ENCODE data around the gene PILRA. TPM values are rescaled to one million over a fixed set of nuclear protein-coding genes. Genes with fewer than 3 reads are reported as not detected.

Gene PILRA
- polyA plus RNA-seq, 1 of the 3 experiments (the other 2 are of a cell fraction): 0.89 TPM

DNA sequence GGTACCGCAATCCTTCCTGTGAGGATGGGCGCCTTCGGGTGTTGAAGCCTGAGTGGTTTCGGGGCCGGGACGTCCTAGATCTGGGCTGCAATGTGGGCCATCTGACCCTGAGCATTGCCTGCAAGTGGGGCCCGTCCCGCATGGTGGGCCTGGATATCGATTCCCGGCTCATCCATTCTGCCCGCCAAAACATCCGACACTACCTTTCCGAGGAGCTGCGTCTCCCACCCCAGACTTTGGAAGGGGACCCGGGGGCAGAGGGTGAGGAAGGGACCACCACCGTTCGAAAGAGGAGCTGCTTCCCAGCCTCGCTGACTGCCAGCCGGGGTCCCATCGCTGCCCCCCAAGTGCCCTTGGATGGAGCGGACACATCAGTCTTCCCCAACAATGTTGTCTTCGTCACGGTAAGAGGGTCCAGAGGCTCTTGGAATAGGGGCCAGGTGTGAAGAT is 58.0 kb downstream of the PILRA start:
- Histone ChIP-seq H4K20me1 (ENCODE audit: insufficient read depth) (peaks cover 13% of the 10 kb centered on the region), H3K9me3 (no peaks in the 10 kb centered on the region), H3K36me3 (replicated peaks in 1 of 2; ENCODE audit: control insufficient read depth in 1 of 2, insufficient read depth in 2 of 2, low read length in 1 of 2) (peaks cover 41 to 43% of the 10 kb centered on the region in 2 experiments), H3K4me2 (peak overlapping the region; percentile 97), H3K9me2 (no peaks in the 10 kb centered on the region), H3K4me3 (ENCODE audit: low read depth in 2 of 2, low read length in 1 of 2) (peak overlapping the region; percentile 78 to 95; a peak in 3 of 4 replicates), H3K27ac (ENCODE audit: low read depth in 2 of 2, low read length in 1 of 2) (peak overlapping the region in 1 of 2 experiments; percentile 99; a peak in 1 of 4 replicates), H3F3A (replicated peaks; ENCODE audit: insufficient read depth) (peaks cover 17% of the 10 kb centered on the region), H3K4me1 (ENCODE audit: control insufficient read depth in 1 of 2, insufficient read depth in 2 of 2, low read depth in 1 of 2, low read length in 1 of 2) (peaks cover 23 to 49% of the 10 kb centered on the region in 2 experiments; a peak in 3 of 4 replicates), H3K27me3 (ENCODE audit: insufficient read depth) (no peaks in the 10 kb centered on the region), H3K79me2 (ENCODE audit: insufficient read depth) (peaks cover 63% of the 10 kb centered on the region), H2AFZ (ENCODE audit: low read depth) (no peak overlapping the region), H3K9ac (peak overlapping the region; percentile 99)
- ChIA-PET POLR2A (interaction anchor here (0.6 kb wide), 1 partner anchor 18 kb away, joined by 3 read pairs; no protein-coding TSS in a partner anchor), CTCF (interaction anchor here (0.9 to 1.4 kb wide), 3 partner anchors 19 to 260 kb away, joined by 3 to 6 read pairs (median 3); no protein-coding TSS in a partner anchor)
- DNase-seq: no peak
- 97% methylated on average over 23 of the region's 23 CpGs for WGBS (ENCODE audit: low lambda C conversion rate)
- TF ChIP-seq POLR2AphosphoS5 (IDR thresholded peaks at IDR 0.05; ENCODE audit: low read depth, low read length) (no peak), CHD2 (IDR thresholded peaks at IDR 0.05; ENCODE audit: low read length, partially characterized antibody) (no peak), RCOR1 (IDR thresholded peaks at IDR 0.05; ENCODE audit: low read length) (no peak), TAF1 (IDR thresholded peaks at IDR 0.05; ENCODE audit: borderline replicate concordance, low read depth, low read length) (no peak), TEAD4 (IDR thresholded peaks at IDR 0.05; ENCODE audit: borderline replicate concordance, insufficient read depth) (no peak)
- TF ChIP-seq, protein P1, sequence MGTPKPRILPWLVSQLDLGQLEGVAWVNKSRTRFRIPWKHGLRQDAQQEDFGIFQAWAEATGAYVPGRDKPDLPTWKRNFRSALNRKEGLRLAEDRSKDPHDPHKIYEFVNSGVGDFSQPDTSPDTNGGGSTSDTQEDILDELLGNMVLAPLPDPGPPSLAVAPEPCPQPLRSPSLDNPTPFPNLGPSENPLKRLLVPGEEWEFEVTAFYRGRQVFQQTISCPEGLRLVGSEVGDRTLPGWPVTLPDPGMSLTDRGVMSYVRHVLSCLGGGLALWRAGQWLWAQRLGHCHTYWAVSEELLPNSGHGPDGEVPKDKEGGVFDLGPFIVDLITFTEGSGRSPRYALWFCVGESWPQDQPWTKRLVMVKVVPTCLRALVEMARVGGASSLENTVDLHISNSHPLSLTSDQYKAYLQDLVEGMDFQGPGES (IDR thresholded peaks at IDR 0.05; ENCODE audit: low read depth, low read length): no peak

DNA sequence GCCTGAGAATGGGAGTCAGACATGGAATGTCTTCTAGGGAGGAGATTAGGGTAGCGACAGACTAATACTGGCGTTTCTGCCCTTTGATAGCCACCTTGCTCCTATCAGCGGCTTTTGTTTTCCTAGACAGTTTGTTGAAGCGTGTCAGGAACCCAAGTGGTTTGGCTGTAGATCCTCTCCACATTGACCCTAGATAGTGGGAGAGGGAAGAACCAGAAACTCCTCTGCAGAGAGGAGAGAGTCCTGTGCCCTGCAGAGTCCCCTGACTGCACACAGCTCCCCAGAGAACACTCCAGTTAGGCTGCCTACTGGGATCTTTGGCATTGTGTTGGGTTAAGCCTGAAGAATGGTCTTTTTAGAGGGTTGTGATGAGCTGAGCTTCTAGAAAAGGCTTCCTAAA is 58.8 kb downstream of the PILRA start:
- CTCF ChIA-PET: interaction anchor here (1.0 to 1.4 kb wide), 3 partner anchors 201 to 273 kb away, joined by 3 read pairs; no protein-coding TSS in a partner anchor
- peaks cover 23 to 51% of the 10 kb centered on the region in 2 experiments; a peak in 3 of 4 replicates for H3K4me1 ChIP-seq (ENCODE audit: control insufficient read depth in 1 of 2, insufficient read depth in 2 of 2, low read depth in 1 of 2, low read length in 1 of 2)
- peak overlapping the region; percentile 6 to 78; a peak in 2 of 4 replicates for H3K4me3 ChIP-seq (ENCODE audit: low read depth in 2 of 2, low read length in 1 of 2)
- no peaks in the 10 kb centered on the region for H3K9me3 ChIP-seq
- H3K4me2 ChIP-seq: peak overlapping the region; percentile 97
- H3K27me3 ChIP-seq (ENCODE audit: insufficient read depth): no peaks in the 10 kb centered on the region
- peaks cover 13% of the 10 kb centered on the region for H4K20me1 ChIP-seq (ENCODE audit: insufficient read depth)
- peak overlapping the region; percentile 99; the same call in 1 of the 2 replicates for H3K9ac ChIP-seq
- POLR2A ChIA-PET: interaction anchor here (0.7 kb wide), 1 partner anchor 22 kb away, joined by 3 read pairs; no protein-coding TSS in a partner anchor
- H3K27ac ChIP-seq (ENCODE audit: low read depth in 2 of 2, low read length in 1 of 2): peak overlapping the region in 1 of 2 experiments; percentile 99; a peak in 3 of 4 replicates
- peaks cover 18% of the 10 kb centered on the region for H3F3A ChIP-seq (replicated peaks; ENCODE audit: insufficient read depth)
- no peak for DNase-seq
- WGBS (ENCODE audit: low lambda C conversion rate): 96% methylated on average over 4 of the region's 4 CpGs
- peaks cover 41 to 43% of the 10 kb centered on the region in 2 experiments for H3K36me3 ChIP-seq (replicated peaks in 1 of 2; ENCODE audit: control insufficient read depth in 1 of 2, insufficient read depth in 2 of 2, low read length in 1 of 2)
- H3K79me2 ChIP-seq (ENCODE audit: insufficient read depth): peaks cover 63% of the 10 kb centered on the region
- H3K9me2 ChIP-seq: no peaks in the 10 kb centered on the region
- H2AFZ ChIP-seq (ENCODE audit: low read depth): no peak overlapping the region
- TF ChIP-seq RCOR1 (IDR thresholded peaks at IDR 0.05; ENCODE audit: low read length) (no peak), POLR2AphosphoS5 (IDR thresholded peaks at IDR 0.05; ENCODE audit: low read depth, low read length) (no peak), NRF1 (IDR thresholded peaks at IDR 0.05; ENCODE audit: low read depth, low read length) (no peak), MXI1 (IDR thresholded peaks at IDR 0.05; ENCODE audit: low read depth, low read length) (no peak), MEF2A (IDR thresholded peaks at IDR 0.05; ENCODE audit: borderline replicate concordance, low read depth) (no peak), EZH2phosphoT487 (IDR thresholded peaks at IDR 0.05; ENCODE audit: borderline replicate concordance, low read depth) (no peak), SMC3 (IDR thresholded peaks at IDR 0.05; ENCODE audit: low read depth, low read length) (no peak), TCF12 (IDR thresholded peaks at IDR 0.05) (no peak), FOXJ3 (CRISPR knock-in tag; IDR thresholded peaks at IDR 0.05) (no peak), RAD21 (IDR thresholded peaks at IDR 0.05; ENCODE audit: low read length) (no peak), EP300 (IDR thresholded peaks at IDR 0.05; ENCODE audit: borderline replicate concordance in 1 of 2, low read depth in 1 of 2, low read length in 1 of 2) (no peak), YY1 (IDR thresholded peaks at IDR 0.05; ENCODE audit: low read depth) (no peak)
- TF ChIP-seq, protein P2, sequence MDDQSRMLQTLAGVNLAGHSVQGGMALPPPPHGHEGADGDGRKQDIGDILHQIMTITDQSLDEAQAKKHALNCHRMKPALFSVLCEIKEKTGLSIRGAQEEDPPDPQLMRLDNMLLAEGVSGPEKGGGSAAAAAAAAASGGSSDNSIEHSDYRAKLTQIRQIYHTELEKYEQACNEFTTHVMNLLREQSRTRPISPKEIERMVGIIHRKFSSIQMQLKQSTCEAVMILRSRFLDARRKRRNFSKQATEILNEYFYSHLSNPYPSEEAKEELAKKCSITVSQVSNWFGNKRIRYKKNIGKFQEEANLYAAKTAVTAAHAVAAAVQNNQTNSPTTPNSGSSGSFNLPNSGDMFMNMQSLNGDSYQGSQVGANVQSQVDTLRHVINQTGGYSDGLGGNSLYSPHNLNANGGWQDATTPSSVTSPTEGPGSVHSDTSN (IDR thresholded peaks at IDR 0.05): no peak
- TF ChIP-seq, protein P3, sequence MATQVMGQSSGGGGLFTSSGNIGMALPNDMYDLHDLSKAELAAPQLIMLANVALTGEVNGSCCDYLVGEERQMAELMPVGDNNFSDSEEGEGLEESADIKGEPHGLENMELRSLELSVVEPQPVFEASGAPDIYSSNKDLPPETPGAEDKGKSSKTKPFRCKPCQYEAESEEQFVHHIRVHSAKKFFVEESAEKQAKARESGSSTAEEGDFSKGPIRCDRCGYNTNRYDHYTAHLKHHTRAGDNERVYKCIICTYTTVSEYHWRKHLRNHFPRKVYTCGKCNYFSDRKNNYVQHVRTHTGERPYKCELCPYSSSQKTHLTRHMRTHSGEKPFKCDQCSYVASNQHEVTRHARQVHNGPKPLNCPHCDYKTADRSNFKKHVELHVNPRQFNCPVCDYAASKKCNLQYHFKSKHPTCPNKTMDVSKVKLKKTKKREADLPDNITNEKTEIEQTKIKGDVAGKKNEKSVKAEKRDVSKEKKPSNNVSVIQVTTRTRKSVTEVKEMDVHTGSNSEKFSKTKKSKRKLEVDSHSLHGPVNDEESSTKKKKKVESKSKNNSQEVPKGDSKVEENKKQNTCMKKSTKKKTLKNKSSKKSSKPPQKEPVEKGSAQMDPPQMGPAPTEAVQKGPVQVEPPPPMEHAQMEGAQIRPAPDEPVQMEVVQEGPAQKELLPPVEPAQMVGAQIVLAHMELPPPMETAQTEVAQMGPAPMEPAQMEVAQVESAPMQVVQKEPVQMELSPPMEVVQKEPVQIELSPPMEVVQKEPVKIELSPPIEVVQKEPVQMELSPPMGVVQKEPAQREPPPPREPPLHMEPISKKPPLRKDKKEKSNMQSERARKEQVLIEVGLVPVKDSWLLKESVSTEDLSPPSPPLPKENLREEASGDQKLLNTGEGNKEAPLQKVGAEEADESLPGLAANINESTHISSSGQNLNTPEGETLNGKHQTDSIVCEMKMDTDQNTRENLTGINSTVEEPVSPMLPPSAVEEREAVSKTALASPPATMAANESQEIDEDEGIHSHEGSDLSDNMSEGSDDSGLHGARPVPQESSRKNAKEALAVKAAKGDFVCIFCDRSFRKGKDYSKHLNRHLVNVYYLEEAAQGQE (IDR thresholded peaks at IDR 0.05; ENCODE audit: low read depth, low read length): no peak
- TF ChIP-seq, protein P4, sequence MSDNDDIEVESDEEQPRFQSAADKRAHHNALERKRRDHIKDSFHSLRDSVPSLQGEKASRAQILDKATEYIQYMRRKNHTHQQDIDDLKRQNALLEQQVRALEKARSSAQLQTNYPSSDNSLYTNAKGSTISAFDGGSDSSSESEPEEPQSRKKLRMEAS (IDR thresholded peaks at IDR 0.05; ENCODE audit: low read depth): no peak

Data from SK-N-SH (cell line).